Sciatic nerve (tissue), 2 donors: ENCODE measurements around the gene SMARCC2. TPM values are rescaled to one million over a fixed set of nuclear protein-coding genes. Genes with fewer than 3 reads are reported as not detected.
"Not testable (repeated sequence)": the region's sequence is repeated elsewhere in the genome, so short reads cannot be mapped to it uniquely, and the experiment has no call there.

Source experiments
- ATAC-seq: fragments of 200-7000 bp; cut with Tn5 transposase; one replicate; pipeline ENCODE4 v1.9.1; 2020; ENCODE audit warnings: mild to moderate bottlenecking, moderate library complexity
- DNase-seq: peaks from one replicate; pipeline ENCODE4 v3.0.0-alpha.2; 2020; ENCODE audit warnings: low spot score
- intact Hi-C: fragments of 100-400 bp; cut with DNase I; formaldehyde crosslinking; loops from one replicate; pipeline ENCODE4 v1.14.2; 2022
- total RNA-seq: library from RNA; stranded (reverse); fragmentation: NEBNext Ultra II Directional; extraction: Animal tissue kit (Norgen Biotek cat#: 25700); gene quantifications from one replicate; pipeline ENCODE4 v1.2.1, GENCODE V29; 2021
- donor health status: DM: no; HTN: no; CAD: no.
- donor health status: DM: no; HTN: no; CAD: no.

SMARCC2 gene
- total RNA-seq, 1 donor from 2014 or later = 160 TPM

DNA sequence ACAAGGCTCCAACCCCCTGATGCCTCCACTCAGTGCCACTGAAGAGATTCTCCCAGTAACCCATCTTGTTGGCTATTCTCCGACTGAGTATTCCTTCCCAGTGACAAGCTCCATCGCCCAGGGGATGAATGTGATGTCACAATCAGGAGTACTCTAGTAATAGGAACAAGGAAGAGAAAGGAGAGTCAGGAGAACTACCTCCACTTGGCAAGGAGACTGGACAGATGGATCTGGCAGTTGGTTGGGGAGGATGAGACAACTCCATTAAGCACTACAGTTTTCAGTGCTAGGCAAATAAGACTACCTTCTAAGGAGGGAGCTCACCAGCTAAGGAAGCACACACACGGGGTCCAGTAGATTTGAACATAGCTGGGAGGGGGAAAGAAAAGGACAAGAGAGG lies 27.2 kb upstream of the SMARCC2 start:
- intact Hi-C loops = no loop called here
- DNase-seq (no peak), ATAC-seq (no peak)

GRCh38 chr12:56213878-56214277 lies 24.6 kb upstream of the SMARCC2 start:
- DNase-seq (no peak), ATAC-seq (no peak)
- intact Hi-C loops = no loop called here

DNA sequence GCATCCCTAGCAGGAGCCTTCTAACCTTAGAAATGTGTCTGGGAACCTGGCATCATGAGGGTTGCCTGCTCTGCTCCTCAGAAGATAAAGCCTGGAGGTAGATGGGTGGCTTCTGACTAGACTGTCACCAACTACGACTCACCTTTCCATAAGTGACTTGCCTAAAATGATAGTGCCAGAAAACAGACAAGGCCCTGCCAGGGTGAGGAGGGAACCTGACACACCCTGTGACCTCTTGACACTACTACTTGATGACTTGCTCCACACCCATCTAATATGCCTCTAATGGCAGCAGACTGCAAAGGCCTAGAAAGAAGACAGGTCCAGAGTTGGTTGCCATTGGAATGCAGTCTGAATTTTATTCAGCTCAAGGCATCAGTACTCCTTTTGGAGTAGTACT lies 23.1 kb upstream of the SMARCC2 start:
- DNase-seq (no peak), ATAC-seq (no peak)
- intact Hi-C loops = no loop called here

GRCh38 chr12:56208006-56208405 lies 18.7 kb upstream of the SMARCC2 start:
- intact Hi-C loops = no loop called here

DNA sequence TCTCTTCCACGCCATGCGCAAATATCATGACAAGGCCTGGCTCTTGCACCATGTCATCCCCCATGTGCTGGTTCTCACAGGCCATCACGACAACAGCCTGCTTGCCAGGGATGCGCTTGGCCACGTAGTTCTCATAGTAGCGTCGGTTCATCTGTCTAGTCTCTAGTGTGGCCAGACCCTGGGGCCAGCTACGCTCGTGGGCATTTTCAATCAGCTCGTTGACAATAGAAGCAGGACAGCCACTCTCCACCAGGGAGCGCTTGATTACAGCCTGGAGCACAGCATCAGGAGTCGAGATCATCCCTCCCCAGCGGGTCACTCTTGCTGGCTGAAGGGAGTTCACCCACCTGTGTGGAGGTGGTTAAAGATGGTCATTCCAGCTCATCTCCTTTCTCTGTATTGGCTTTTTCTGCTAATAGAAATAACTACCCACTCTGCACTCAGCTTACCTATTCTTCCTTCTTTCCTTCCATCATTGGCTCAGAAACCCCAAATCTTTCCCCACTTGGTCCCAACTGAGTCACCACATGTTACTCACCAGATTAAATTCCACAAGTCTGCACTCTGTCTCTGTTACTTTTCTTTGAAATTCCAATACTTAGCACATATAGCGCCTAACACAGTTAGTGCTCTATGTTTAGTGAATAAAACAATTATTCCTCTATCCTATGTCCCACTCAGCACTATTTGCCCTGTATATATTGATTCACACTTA lies 17.3 kb upstream of the SMARCC2 start:
- ATAC-seq (peak; percentile 66), DNase-seq (no peak)
- intact Hi-C loops = no loop called here

More at GRCh38 chr12:56208006-56208405, 18.7 kb upstream of the SMARCC2 start:
- no peak for ATAC-seq
- DNase-seq = no peak

DNA sequence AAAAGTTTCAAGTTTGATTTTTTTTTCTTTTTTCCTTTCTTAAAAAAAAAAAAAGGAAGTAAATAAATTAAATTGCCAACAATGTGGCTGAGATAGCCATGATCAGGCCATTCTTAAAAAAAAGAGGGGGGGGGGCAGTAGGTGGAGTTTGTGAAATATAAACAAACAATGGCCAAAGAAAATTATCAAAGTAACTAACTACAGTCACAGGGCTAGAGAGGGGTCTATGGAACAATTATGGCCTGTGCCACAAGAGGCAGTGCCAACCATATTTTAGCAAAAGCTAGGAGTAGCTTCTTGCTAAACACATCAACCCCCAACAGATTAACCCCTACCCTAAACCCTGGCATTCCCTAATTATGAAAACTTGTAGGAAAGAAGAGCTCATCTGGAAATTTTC lies 16.2 kb upstream of the SMARCC2 start:
- ATAC-seq (no peak), DNase-seq (no peak)
- intact Hi-C loops = no loop called here

DNA sequence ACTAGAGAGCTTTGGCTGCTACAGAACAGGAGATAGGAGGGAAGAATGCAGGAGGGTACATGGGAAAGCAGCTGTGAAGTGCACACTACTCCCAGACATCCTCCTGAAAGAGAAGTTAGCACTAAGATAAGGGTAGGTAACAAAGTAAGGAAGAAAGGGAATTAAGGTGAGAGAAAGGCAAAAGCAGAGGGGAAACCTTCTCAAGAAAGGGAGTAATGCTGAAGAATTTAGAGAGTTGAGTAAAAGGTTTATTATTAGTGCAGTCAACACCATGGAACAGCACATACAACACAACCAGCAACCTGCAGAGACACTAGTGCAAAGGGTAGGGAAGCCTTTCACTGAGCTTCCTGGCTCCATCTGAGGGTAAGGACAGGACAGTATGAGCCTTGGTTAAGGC lies 15.0 kb upstream of the SMARCC2 start:
- ATAC-seq = no peak
- intact Hi-C loops = no loop called here
- DNase-seq = no peak

DNA sequence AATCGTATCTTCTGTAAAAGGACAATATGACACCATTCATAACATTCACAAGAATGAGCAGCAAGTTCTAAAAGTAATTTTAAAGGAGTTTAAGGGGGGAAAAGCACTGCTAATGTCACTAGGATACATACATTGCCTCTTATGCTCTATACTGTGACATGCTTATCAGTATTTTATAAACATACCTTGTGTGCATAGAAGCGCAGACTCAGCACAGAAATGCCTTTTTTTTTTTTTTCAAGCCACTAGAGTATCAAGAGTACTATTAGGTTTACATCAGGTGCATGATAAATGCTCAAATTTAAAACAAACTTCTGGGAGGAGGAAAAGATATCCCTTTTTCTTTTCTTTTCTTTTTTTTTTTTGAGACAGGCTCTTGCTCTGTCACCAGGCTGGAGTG lies 13.6 kb upstream of the SMARCC2 start:
- intact Hi-C loops = no loop called here
- ATAC-seq = no peak
- DNase-seq = no peak

DNA sequence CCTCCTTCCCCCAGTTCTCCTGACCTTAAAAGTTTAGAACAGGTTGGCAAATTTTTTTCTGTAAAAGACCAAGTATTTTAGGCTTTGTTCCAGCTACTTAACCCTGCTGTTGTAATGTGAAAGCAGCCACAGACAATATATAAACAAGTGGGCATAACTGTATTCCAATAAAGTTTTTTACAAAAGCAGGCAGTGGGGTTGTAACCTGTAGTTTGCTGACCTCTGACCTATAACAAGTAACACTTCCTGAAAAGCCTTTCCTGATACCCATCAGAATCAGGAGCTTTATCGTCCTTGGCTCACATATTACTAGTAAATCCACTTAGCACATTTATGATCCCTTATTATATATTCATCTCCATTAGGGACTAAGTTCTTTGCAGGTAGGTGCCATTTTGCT lies 13.1 kb upstream of the SMARCC2 start:
- no peak for DNase-seq
- no peak for ATAC-seq
- intact Hi-C loops = no loop called here

- no peak for DNase-seq
- no peak for ATAC-seq
- intact Hi-C loops = loop anchor here (10.0 kb wide), 1 partner anchor 266 kb away; the partner anchor contains the start of gene SPRYD4
Measured at GRCh38 chr12:56198836-56199235, 9.6 kb upstream of the SMARCC2 start.

DNA sequence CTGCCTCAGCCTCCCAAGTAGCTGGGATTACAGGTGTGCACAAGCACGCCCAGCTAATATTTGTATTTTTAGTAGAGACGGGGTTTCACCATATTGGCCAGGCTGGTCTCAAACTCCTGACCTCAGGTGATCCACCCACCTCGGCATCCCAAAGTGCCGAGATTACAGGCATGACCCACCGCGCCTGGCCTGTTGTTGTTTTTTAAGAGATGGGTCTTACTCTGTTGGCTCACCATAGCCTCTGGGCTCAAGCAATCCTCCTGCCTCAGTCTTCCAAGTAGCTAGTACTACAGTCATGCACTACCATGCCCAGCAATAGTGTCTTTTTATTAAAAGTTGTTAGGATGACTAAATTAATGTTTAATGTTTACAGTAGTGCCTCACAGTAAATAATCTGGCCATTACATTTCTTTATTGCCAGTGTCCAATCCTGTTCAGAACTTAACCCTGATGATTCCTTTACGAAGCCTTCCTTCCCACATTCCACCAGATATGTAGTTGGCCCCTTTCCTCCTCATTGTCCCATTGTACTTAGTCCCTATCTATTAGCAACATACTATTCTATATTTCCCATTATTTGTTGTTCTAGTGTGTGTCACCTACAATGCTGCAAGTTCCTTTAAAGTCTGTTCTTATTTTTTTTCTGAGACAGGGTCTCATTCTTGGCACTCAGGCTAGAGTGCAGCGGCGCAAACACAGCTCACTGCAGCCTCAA lies 8.8 kb upstream of the SMARCC2 start:
- no peak for ATAC-seq
- intact Hi-C loops = loop anchor here (10.0 kb wide), 1 partner anchor 267 kb away; the partner anchor contains the start of gene SPRYD4
- no peak for DNase-seq

DNA sequence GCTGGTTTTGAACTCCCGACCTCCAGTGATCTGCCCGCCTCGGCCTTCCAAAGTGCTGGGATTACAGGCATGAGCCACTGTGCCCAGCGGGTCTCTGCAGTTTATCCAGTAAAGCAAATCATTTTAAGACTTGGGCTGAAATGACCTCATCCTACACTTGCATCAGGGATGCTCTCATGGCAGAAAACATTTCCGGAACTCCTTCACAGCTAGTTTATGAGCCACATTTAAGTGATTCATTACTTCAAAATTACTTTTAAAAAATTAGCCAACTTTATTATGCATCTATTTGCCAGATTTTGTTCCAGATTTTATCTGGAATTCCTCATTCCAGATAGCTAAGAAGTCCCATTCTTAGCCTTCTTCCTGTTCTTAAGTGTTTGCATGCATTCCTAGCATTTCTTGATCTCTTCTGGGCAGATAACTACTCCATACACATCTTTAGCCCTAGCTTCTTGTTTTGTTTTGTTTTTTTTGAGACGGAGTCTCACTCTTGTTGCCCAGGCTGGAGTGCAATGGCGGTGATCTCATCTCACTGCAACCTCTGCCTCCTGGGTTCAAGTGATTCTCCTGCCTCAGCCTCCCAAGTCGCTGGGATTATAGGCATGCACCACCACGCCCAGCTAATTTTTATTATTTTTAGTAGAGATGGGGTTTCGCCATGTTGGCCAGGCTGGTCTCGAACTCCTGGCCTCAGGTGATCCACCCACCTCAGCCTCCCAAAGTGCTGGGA lies 7.7 kb upstream of the SMARCC2 start:
- ATAC-seq, DNase-seq: not testable (repeated sequence)
- intact Hi-C loops = loop anchor here (10.0 kb wide), 1 partner anchor 268 kb away; the partner anchor contains the start of gene SPRYD4

DNA sequence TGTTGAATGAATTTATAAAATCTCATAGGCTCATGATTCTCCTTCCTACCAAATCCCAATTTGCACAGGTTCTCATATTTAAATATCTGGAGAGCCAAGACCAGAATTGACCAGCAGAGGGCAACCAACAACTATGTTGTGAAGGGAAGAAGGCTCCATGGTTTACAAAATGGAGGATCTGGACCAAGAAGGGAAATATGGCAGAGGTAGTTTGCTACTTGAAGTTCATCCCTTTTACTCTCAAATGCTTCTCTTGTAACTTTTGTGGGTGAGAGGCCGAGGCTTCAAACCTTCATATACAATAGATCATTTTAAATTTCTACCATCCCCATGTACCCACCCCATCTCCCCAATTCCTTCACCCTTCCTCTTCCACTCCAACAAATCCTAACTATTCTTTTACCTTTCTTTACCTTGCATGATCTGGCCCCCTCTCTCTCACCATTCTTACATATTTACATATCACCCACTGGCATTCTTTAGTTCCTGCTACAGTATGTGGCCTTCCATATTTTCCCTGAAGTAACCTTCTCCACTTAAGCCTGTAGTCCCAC lies 3.8 kb upstream of the SMARCC2 start:
- intact Hi-C loops = loop anchor here (10.0 kb wide), 1 partner anchor 272 kb away; the partner anchor contains the start of gene SPRYD4
- peak; percentile 85 for DNase-seq
- ATAC-seq = peak; percentile 30

DNA sequence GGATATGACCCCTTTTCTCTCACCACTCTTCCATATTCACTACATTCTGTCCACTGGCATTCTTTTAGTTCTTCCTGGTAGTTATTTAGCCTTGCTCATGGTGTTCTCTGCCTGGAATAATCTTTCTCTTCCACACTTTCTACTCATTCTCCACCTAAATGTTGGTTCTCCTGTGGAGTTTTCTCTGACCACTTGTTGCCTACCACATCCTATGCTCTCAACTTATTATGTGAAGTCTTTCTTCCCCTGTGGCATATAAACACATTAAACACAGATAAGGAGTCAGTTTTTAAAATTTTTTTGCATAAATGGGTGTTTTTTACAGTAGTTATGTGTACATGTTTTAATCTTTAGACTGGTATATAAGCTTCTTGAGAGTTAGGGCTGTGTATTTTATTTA lies 3.3 kb upstream of the SMARCC2 start:
- no peak for ATAC-seq
- no peak for DNase-seq
- intact Hi-C loops = loop anchor here (10.0 kb wide), 1 partner anchor 272 kb away; the partner anchor contains the start of gene SPRYD4

DNA sequence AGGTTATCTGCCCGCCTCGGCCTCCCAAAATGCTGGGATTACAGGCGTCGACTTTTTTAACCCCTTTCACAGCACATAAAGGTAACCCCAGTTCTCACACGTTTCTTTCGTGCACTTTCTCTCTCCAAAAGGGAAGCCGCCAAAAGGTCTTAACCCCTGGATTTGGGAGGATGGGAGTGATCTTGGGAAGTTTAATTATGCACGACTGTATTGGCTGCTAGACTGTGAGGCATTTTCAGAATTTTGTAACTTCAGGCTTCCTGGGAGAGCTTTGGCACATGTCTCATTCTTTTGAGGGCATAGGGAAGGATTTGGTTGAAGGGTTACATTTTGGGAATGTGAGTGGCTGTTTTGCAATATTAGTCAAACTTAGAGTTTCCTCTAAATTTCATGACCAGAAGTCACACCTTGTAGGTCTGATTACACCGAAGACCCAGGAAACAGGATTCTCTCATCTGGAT lies 1.4 kb upstream of the SMARCC2 start:
- DNase-seq (no peak), ATAC-seq (peak; percentile 7)
- intact Hi-C loops = loop anchor here (10.0 kb wide), 1 partner anchor 274 kb away; the partner anchor contains the start of gene SPRYD4

DNA sequence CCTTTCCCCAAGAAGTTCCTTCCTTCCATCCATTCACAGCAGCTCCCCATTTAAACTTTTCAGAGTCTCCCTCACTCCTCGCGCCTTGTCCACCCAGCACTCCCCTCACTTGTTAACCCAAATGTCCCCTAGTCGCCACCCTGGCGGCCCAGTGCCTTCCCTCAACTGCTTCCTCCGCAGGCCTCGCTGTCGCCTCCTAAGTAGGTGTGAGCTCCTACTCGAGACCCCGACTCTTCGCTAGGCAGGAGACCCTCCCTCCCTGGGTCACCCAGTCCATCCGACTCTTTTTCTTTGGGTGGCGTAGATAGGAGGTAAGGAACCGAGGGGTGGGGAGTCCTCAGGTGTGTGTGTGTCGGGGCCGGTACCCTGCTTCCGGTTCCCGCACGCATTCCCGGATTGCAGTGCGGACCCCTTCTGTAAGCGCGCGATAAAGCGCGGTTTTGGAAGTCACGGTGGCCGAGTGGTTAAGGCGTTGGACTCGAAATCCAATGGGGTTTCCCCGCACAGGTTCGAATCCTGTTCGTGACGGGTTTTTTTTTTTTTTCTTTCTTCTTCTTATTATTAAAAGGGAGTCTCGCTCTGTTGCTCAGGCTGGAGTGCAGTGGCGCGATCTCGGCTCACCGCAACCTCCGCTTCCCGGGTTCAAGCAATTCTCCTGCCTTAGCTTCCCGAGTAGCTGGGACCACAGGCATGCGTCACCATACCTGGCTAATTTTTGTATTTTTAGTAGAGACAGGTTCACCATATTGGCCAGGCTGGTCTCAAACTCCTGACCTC lies 823 bp upstream of the SMARCC2 start:
- intact Hi-C loops = loop anchor here (10.0 kb wide), 1 partner anchor 275 kb away; the partner anchor contains the start of gene SPRYD4
- ATAC-seq = peak; percentile 82
- peak; percentile 90 for DNase-seq

DNA sequence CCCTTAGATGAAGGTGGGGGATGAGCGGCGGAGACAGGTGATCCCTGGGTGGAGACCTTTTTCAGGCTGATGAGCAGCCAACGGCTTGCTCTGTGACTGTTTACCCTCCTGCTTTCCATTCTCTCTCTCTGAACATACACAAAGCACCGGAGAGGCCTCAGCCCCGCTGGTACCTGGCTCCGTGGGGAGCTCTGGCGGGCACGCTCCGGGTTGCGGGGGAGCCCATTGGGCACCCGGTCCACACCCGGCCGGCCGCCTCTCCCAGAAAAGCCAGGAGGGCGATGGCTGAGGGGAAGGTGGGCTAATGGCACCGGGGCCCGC lies 545 bp downstream of the SMARCC2 start:
- intact Hi-C loops = no loop called here
- no peak for ATAC-seq
- DNase-seq = no peak

- DNase-seq (no peak), ATAC-seq (no peak)
- intact Hi-C loops = no loop called here
Measured at GRCh38 chr12:56188131-56188777, 1.0 kb downstream of the SMARCC2 start.
